Measurements from ENCODE around the gene PGBD5. TPM values are rescaled to one million over a fixed set of nuclear protein-coding genes. Genes with fewer than 3 reads are reported as not detected.

The PGBD5 gene
- total RNA-seq, 1 donor from 2014 or later, result 0.12 TPM

DNA sequence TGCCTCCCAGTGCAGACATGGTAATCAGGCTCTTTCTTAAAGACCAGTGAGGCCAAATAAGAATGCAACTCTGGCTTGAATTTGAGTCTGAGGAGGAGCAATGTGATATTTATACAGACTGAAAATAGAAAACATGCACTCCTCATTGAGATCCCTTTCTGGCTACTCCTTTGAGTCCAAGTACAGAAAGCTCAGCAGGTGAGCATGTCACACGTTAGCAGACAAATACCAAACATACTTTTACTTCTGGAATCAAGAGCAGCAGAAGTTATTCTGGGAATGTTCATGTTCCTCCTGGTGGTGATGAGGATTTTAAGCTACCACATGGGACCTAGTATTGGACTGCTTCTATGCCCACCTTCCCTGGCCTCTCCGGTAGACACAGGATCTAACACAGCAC lies 48.3 kb downstream of the PGBD5 start:
- DNase-seq (ENCODE audit: extremely low read depth, low read depth, low spot score), result no peak

DNA sequence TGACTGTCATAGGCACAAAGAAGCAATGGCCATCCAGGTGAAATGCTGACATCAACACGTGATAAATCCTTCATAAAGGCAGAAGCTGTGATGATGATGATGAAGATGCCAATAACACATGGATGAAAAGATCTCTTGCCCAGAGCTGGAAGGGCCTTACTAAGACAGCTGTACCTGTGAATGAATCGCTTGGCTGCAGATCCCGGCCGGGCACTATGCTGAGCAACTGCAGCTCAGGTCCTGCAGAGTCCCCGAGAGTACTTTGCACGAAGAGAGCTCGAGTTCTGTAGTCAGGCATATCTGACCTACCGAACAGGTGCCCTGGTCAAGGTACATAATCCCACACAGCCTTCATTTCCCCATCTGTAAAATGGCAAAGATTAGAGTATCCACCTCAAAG lies 48.8 kb downstream of the PGBD5 start:
- no peak for DNase-seq (ENCODE audit: extremely low read depth, low read depth, low spot score)

DNA sequence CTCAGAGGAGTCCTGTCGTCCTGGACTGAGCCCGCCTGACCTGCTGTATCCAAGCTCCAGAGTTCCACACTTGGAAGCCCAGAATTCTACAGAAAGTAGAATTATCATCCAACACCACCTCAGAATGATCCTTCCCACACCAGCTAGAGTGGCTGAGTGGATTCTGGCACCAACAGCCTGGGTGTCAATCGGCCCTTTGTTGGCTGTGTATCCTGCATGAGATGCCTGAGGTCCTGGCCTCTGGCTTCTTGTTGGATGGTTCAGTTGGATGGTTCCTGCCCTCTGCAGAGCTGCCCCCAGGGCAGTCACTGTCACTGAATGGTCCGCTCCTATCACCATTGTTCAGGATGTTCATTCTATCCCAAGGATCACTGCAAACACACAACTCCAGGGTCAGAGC lies 49.8 kb downstream of the PGBD5 start:
- no peak for DNase-seq (ENCODE audit: extremely low read depth, low read depth, low spot score)

DNA sequence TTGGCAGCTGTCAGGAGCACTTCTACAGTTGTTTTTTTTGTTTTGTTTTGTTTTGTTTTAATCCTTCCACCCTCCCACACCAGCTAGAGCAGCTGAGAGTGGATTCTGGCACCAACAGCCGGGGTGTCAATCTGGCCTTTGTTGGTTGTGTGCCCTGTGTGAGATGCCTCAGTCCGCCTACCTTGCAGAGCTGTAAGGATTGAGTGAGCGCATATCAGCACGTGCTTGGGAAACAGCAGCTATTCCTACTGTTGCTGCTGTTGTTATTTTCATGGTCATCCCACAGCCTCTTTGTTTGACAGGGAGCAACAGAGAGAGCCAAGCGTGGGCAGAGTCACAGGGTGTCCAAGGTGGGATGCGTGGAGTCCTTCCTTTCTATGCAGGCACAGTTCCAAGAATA lies 50.4 kb downstream of the PGBD5 start:
- no peak for DNase-seq (ENCODE audit: extremely low read depth, low read depth, low spot score)

DNA sequence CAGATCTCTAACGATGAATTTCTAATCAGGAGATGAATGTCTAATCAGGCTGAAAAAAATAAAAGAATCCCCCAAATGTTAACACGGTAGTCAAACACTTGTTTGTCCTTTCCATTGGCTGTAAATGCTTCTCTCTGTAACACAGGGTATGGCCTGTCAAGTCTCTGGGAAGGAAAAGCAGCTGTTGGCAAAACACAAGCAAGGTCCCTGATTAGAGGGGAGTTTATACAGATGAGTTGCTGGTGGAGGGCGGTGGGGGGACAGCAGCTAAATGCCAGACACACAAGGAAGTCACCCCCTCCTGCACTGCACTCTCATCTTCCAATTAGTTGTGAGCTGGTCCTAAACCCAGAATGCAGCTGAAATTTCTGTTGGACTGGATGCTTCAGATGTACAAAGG lies 51.0 kb downstream of the PGBD5 start:
- no peak for DNase-seq (ENCODE audit: extremely low read depth, low read depth, low spot score)

DNA sequence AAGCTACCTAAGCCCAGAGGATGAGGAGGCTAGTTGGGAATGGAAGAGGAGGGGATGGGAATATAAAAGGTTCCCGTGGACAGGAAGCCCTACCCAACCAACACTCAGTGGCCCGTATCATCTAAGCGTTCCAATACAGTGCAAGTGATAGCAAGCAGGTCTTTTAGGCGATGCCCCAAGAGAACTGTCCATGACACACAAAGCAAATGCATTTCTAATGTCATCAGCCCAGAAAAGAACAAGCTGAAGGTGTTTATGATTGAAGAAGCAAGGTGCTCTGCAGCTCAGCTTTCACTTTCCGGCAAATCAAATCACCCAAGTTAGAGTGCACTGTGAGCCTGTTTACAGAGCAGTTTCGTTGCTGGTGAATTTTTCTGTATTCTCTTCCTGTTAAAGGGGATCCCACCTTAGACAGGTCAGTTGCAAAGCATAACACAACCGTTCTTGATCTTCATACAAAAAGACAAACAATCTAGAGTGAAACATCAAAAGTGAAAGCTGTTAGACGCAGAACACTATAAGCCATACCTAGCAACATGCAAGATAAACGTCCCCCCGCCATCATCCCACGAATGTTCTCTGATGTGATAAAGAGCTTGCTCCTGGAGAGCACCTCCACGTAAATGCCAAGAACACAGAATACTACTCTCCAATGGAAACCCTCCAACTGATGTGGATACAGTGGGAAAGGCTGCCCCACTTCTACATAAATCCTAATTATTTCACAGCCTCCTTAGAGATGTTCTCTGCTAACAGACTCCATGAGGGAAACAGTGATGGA lies 54.0 kb downstream of the PGBD5 start:
- no peak for DNase-seq (ENCODE audit: extremely low read depth, low read depth, low spot score)

DNA sequence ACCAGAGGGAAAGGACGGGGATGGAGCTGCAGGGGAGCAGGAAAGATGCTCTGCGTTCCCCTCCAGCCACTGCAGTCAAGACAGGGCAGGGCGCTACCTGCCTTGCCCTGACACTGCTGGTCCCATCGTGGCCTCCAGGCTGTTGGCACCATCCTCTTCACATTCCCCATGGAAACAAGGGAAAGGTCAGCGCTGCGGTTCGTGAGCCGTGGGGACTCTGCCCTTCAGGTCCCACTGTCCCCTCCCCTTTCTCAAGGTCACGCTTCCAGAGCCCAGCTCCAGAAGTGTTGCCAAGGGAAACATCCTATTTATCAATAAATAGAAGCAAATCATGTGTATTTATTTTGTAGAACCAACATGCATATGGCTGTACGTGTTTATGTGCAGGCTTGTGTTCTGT lies 56.0 kb downstream of the PGBD5 start:
- no peak for DNase-seq (ENCODE audit: extremely low read depth, low read depth, low spot score)

DNA sequence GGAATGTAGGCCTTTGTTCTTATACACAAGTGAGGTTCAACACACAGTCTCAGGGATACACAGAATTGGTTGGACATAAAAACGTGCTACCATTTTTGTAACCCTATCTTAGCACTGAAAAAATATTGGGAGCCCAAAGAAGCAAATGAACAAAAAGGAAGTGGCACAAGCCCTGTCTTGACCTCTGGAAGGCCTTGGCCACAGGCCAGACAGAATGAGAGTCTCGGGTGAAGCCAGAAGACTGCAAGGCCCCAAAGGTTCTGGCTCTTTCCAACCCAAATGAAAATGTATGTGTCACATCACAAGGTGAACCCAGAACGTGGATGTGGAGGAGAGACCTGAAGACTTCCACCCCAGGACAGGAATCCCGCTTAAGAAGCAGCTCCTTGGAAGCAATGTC lies 57.3 kb downstream of the PGBD5 start:
- DNase-seq (ENCODE audit: extremely low read depth, low read depth, low spot score), result no peak

DNA sequence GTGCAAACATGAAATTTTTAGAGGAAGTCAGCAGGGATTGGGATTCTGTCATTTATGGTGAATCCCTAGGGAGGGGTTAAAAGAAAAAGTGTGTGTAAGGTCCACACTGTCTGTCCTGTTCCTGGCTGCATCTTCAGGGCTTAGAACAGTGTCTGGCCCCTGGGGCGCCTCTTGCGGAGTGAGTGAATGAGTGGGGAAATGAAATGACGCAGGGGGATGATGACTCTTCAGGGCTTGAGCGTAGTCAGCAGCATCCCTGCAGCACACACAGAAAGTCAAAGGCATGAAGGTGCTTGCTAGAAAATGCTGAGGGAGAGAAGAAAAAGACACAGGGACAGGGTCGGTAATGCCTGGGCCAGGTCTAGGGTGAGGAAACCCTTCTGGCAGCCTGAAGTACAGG lies 57.8 kb downstream of the PGBD5 start:
- no peak for DNase-seq (ENCODE audit: extremely low read depth, low read depth, low spot score)

DNA sequence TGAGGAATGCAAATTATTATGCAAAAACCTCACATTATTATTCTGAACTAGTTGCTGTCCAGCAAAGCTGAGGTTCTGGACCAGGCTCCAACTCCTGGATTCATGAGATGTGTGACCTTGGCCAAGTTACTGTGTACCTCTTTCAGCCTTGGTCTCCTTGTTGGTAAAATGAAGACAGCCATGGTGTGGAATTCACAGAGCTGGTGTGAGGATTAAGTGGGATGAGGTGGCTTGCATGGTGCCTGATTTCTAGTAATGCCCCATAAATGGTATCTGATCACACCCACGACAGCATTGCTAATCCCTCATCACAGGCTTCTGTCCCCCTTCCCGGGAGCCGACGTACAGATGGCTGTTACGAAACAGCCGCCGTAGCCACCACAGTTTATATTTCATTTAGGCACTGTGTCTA lies 59.6 kb downstream of the PGBD5 start:
- DNase-seq (ENCODE audit: extremely low read depth, low read depth, low spot score), result no peak

DNA sequence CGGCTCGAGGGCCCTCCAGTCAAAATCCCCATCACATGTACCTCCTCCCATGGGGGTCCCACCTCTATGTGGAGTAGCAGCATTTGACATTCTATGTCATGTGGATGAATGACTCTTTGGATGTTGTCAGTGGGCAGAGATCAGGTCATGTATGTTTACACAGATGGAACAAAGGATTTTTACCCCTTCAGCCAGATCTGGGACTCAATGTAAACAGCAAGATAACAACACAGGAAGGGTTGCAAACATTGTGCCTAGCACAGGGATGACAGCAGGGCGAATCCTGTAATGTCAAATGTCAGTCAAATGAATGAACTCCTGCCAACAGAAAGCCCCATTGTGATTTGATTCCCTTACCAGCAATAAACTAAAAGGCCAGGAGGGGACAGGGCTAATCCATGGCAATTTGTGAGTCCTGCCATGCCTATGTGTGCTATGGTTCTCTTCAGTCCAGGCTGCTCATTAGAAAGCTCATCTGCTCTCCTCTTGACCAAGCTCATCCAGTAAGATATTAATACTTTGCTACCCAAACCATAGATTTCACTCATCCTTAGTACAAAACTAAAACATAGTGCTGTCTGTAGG lies 60.3 kb downstream of the PGBD5 start:
- no peak for DNase-seq (ENCODE audit: extremely low read depth, low read depth, low spot score)

DNA sequence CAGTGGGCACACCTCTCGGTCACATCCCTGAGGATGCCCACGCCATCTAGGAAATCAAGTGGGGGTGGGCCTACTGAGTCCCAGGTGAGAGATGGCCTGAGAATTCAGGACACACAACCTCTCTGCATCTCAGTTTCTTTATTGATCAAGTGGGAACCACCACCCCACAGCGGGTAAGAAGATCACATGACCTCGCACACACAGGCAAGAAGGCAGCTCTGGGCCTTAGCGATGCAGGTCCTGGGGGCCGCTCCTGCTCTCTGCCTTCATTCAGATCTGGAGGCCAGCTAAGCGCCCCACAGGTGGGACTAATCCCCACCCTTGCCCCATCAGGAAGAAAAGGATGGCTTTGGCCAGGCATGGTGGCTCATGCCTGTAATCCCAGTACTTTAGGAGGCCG lies 63.2 kb downstream of the PGBD5 start:
- no peak for DNase-seq (ENCODE audit: extremely low read depth, low read depth, low spot score)

DNA sequence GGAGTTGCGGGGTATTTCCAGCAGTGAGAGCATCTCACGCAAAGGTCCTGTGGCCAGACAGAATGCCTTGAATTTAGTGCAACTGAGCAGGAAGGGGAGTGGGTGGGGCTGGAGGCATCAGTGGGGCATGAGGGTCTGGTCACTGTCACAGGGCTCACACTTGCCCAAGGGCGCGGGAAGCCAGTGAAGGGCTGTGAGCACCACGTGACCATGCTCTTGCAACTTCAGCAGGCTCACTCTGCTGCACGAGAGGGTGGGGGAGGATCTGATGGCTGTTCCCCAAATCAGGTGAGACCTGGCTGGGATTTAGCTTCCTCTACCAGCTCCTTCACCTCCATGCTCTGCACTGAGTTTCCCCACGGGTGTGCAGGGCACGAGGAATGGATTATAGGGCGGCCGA lies 64.2 kb downstream of the PGBD5 start:
- DNase-seq (ENCODE audit: extremely low read depth, low read depth, low spot score), result no peak

DNA sequence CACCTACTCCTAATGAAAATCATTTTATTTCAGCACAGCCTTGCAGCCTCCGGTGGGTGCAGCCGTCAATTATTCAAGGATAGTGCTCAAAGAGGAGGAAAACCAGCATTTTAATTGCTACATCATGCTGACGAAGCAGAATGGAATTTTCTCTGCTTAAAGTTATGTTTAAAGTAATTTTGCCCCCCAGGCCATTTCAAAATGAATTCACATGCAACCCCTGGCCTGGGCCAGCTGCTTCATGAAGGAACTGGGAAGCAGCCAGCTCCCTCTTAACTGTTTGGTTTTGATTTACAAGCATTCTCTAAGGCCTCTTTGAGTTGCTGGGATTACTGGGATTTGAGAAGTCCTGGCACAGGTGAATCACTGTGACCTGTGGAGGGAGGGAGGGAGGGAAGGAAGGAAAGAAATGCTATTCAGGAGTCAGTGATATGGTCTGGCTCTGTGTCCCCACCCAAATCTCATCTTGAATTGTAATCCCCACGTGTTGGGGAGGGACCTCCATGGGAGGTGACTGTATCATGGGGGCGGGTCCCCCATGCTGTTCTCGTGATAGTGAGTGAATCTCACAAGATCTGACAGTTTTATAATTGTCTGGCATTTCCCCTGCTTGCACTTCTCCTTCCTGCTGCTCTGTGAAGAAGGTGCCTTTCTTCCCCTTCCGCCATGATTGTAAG lies 66.0 kb downstream of the PGBD5 start:
- DNase-seq (ENCODE audit: extremely low read depth, low read depth, low spot score), result no peak

DNA sequence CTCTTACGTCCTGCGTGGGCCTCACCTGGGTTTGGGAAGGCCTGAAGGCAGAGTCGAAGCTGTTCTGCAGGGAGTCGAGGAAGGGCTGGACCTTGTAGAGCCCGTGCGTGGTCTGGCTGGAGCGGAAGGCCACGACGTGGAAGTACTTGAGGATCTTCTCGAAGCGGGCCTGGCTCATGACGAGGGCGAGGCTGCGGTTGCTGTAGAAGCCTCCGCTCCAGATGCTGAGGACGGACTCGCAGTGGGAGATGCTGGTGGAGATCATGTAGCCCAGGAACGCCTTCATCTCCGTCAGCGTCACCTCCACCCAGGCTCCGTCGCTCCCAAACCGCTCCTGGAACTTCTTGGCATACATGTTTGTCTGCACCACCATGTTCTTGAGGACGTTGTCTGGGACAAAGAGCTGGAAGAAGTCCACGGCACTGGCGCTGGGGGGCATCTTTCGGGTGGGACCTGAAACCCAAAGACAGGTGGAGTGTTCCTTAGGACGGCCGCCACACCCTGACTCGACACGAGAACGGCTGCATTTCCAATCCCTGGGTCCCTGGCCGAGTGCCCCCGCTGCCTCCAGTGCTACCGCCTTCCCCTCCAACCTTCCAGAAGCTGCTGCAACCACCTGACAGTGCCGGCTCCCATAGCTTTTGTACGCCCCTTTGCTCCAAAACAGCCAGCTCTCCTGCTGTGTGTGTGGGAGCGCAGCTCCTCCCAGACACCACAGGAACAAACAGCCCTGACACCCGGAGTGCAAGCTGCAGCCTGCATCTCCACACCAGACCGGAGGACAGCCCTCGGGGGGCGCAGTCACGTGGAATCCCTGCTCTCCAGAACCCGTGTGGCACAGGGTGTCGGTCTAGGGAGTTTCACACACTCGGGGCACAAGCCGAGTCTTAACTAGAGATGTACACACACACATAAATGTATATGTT lies 69.0 kb downstream of the PGBD5 start:
- DNase-seq (ENCODE audit: extremely low read depth, low read depth, low spot score), result no peak

DNA sequence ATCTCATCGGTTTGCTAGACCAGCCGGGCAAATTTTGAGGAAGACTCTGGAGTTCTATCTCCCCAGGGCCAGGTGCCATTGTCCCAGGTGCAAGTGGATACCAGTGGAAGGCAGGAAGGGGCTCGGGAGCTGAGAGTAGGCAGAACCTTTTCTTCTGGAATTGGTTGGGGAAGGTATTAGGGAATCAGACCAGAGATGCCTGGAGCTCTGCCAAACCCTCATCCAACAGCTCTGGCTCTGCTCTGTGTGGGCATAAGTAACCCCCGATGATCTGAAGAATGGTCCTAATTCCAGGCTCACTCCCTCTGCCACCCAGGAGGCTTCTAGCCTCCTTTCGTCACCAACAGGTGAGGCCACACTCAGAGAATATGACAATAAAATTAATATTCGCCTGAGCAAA lies 69.9 kb downstream of the PGBD5 start:
- no peak for DNase-seq (ENCODE audit: extremely low read depth, low read depth, low spot score)

DNA sequence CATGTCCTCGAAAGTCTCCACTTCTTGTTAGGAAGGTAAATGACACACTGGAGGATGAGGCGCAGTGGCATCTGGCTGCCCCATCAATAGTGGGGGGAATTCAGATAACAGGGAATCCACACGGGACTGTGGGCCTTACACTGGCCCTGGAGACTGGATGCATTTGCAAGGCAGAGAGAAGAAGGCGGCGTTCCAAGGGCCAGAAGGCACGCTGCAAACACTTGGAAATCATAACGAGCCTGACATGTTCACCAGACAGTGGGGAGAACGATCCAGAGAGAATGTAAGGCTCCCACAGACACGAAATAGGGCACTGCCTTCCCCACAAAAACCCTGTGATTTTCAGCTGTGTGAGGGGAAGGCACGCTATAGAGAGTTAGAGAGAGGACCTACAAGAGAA lies 70.5 kb downstream of the PGBD5 start:
- DNase-seq (ENCODE audit: extremely low read depth, low read depth, low spot score), result no peak

DNA sequence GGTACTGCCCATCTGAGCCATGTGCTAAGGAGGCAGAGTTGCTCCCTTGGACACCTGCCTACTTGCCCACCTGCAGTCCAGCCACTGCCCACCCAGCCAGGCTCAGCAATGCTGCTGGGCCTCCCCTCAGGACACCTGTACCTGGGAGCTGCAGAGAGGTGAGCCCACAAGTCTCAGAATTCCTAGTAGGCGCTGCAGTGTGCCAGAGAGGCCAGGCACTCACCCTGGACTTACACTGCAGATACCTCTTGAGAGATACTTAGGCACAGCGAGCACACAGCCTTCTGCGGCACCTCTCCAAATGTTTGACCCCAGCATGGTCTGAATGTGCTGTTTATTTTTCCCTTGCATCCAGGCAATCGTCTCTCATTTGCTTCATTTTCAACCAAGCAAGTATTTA lies 71.0 kb downstream of the PGBD5 start:
- DNase-seq (ENCODE audit: extremely low read depth, low read depth, low spot score), result no peak

DNA sequence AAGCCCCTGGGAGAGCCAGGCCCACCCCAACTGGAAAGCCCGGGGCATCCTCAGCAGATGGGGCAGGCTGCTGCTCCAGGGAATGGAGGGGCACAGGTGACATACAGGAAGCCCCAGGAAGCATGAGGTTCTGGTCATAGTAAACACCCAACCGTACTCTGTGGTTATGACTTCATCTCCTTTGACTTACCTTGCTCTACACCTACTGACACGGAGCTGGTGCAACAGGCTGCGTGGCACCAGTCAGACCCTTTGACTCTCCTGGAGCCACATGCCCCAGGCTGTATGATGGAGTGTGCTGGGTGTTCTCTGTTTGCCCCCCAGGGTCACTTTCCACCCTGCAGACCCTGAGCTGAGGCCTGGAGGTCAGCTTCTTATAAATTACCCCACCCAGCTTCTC lies 72.1 kb downstream of the PGBD5 start:
- no peak for DNase-seq (ENCODE audit: extremely low read depth, low read depth, low spot score)

DNA sequence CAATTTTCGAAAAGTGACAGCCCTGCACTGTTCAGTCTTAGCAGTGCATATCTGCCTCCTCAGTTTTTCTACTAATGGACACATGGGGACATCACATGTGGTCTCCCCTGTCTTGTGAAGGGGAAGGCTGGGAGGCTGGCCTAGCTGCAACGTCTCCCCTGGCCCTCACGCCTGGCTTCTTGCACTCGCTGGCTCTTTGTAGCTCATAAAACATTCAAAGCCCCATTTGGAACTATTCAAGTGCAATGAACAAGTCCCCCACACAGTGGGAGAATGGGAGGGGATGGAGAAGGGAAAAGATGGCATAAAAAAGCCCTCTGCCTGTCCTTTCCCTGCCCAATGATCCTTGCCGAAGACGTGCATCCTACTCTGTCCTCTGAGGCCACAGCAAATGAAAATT lies 73.6 kb downstream of the PGBD5 start:
- DNase-seq (ENCODE audit: extremely low read depth, low read depth, low spot score), result no peak

DNA sequence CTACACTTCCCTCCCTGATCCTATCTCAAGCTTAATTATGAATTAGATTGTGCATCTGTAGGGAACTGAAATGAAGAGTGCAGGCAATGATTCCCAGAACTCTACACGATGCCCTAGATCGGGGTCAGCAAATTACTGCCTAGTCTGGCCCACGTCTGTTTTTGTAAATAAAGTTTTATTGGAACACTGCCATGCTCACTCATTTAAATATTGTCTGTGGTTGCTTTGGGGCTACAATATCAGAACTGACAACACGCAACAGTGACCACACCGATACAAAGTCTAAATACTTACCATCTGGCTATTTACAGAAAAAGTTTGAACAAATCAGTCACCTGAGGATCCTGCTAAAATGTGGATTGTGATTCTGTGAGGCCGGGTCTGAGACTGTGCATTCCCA lies 74.1 kb downstream of the PGBD5 start:
- no peak for DNase-seq (ENCODE audit: extremely low read depth, low read depth, low spot score)

All from glomerular endothelial cell (primary cell).